ENCODE results near the gene MRPL44. TPM values are rescaled to one million over a fixed set of nuclear protein-coding genes. Genes with fewer than 3 reads are reported as not detected.

MRPL44 gene
- total and polyA plus RNA-seq, 2 of the 13 experiments (the other 11 are each of a cell fraction or from before 2014, with no cell fraction given): 38.4 to 78.0 TPM

GRCh38 chr2:223944703-223945531 is 12.3 kb upstream of the MRPL44 start, which contains the start of gene WDFY1 (continued):
- TF ChIP-seq PATZ1 (CRISPR knock-in tag; IDR thresholded peaks at IDR 0.05): peak; percentile 98
- TF ChIP-seq ADNP (CRISPR knock-in tag; IDR thresholded peaks at IDR 0.05): peak; percentile 65; the same call in 1 of the 2 replicates
- TF ChIP-seq MIER2 (CRISPR knock-in tag; IDR thresholded peaks at IDR 0.05): peak; percentile 79
- no peak; the same call in 1 of the 2 replicates for TF ChIP-seq ZFP82 (CRISPR knock-in tag; IDR thresholded peaks at IDR 0.05; ENCODE audit: borderline replicate concordance)
- TF ChIP-seq ZBTB39 (CRISPR knock-in tag; IDR thresholded peaks at IDR 0.05): peak; percentile 81; the same call in 1 of the 2 replicates
- peak; percentile 94 for TF ChIP-seq AKAP8 (CRISPR knock-in tag; IDR thresholded peaks at IDR 0.05)
- TF ChIP-seq ZNF713 (CRISPR knock-in tag; IDR thresholded peaks at IDR 0.05): 0 out of 2 replicates have a peak, but pooled peaks have one; percentile 82
- peak; percentile 68 for TF ChIP-seq RXRB (CRISPR knock-in tag; IDR thresholded peaks at IDR 0.05; ENCODE audit: borderline replicate concordance)
- TF ChIP-seq TAF15 (IDR thresholded peaks at IDR 0.05; ENCODE audit: low read depth, low read length, poor library complexity, severe bottlenecking): peak; percentile 45
- no peak; the same call in 1 of the 2 replicates for TF ChIP-seq ZSCAN29 (CRISPR knock-in tag; conservative IDR thresholded peaks at IDR 0.05)
- peak; percentile 82; the same call in 1 of the 2 replicates for TF ChIP-seq ZNF556 (CRISPR knock-in tag; IDR thresholded peaks at IDR 0.05; ENCODE audit: borderline replicate concordance)
- no peak for TF ChIP-seq ZBTB40 (IDR thresholded peaks at IDR 0.05)
- peak; percentile 70; the same call in 1 of the 2 replicates for TF ChIP-seq ZBTB40 (CRISPR knock-in tag; IDR thresholded peaks at IDR 0.05)
- TF ChIP-seq FLYWCH1 (CRISPR knock-in tag; IDR thresholded peaks at IDR 0.05): no peak
- no peak for TF ChIP-seq ZBTB8A (CRISPR knock-in tag; IDR thresholded peaks at IDR 0.05; ENCODE audit: borderline replicate concordance, low read depth)

Data from HepG2 (cell line).